ENCODE measurements around the gene ZNF735.
A peak's percentile ranks its signal among the peaks of the same experiment; 100 is the strongest.
"Not testable (repeated sequence)": the region's sequence is repeated elsewhere in the genome, so short reads cannot be mapped to it uniquely, and the experiment has no call there.

Gene ZNF735

DNA sequence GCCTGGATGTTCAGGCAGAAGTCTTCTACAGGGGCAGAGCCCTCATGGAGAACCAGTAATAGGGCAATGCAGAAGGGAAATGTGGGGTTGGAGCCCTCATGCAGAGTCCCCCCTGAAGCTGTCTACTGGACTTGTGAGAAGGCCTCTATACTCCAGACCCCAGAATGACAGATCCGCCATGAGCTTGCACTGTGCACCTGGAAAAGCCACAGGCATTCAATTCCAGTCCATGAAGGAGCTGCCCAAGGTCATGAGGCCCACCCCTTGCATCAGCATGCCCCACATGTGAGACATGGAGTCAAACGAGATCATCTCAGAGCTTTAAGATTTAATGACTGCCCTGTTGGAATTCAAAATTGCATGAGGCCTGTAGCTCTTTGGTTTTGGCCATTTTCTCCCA lies 16.4 kb downstream of the ZNF735 start:
- Histone ChIP-seq H3K4me3 (ENCODE audit: insufficient read length, low read depth) (no peak overlapping the region), H3K9me3 (ENCODE audit: insufficient read depth, low read length) (peaks cover 39% of the 10 kb centered on the region), H3K9ac (ENCODE audit: insufficient read length, low read depth) (no peak overlapping the region), H3K4me1 (ENCODE audit: insufficient read depth, insufficient read length) (no peaks in the 10 kb centered on the region), H3K36me3 (ENCODE audit: insufficient read depth, insufficient read length, low read length) (no peaks in the 10 kb centered on the region), H3K27me3 (ENCODE audit: insufficient read depth, insufficient read length) (no peaks in the 10 kb centered on the region)
- DNase-seq (ENCODE audit: low read depth, low spot score) = no peak
- no peak for TF ChIP-seq SUZ12 (IDR thresholded peaks at IDR 0.05; ENCODE audit: extremely low read depth, insufficient read depth, insufficient read length)

- H3K9ac ChIP-seq (ENCODE audit: insufficient read length, low read depth); H3K9me3 ChIP-seq (ENCODE audit: insufficient read depth, low read length); DNase-seq (ENCODE audit: low read depth, low spot score); H3K36me3 ChIP-seq (ENCODE audit: insufficient read depth, insufficient read length, low read length); H3K4me3 ChIP-seq (ENCODE audit: insufficient read length, low read depth); H3K4me1 ChIP-seq (ENCODE audit: insufficient read depth, insufficient read length); H3K27me3 ChIP-seq (ENCODE audit: insufficient read depth, insufficient read length): not testable (repeated sequence)
Measured at GRCh38 chr7:64228174-64228573, 21.2 kb downstream of the ZNF735 start, which contains the start of gene ZNF679. ZNF679 (plus strand) TSS chr7:64228474; CDS start chr7:64249118, 20,644 bp downstream.

DNA sequence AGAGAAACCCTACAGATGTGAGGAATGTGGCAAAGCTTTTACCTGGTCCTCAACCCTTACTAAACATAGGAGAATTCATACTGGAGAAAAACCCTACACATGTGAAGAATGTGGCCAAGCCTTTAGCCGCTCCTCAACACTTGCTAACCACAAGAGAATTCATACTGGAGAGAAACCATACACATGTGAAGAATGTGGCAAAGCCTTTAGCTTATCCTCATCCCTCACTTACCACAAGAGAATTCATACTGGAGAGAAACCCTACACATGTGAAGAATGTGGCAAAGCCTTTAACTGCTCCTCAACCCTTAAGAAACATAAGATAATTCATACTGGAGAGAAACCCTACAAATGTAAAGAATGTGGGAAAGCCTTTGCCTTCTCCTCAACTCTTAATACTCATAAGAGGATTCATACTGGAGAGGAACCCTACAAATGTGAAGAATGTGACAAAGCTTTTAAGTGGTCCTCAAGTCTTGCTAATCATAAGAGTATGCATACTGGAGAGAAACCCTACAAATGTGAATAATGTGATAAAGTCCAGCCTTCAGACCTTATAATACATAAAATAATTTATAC lies 59.4 kb downstream of the ZNF735 start:
- H3K9ac ChIP-seq (ENCODE audit: insufficient read length, low read depth) = no peak overlapping the region
- H3K9me3 ChIP-seq (ENCODE audit: insufficient read depth, low read length) = peaks cover 42% of the 10 kb centered on the region
- H3K4me3 ChIP-seq (ENCODE audit: insufficient read length, low read depth) = no peak overlapping the region
- no peaks in the 10 kb centered on the region for H3K27me3 ChIP-seq (ENCODE audit: insufficient read depth, insufficient read length)
- TF ChIP-seq ZNF274 (IDR thresholded peaks at IDR 0.05; ENCODE audit: low read depth, low read length) = peak; percentile 88
- no peak for TF ChIP-seq SUZ12 (IDR thresholded peaks at IDR 0.05; ENCODE audit: extremely low read depth, insufficient read depth, insufficient read length)
- no peak for TF ChIP-seq YY1 (IDR thresholded peaks at IDR 0.05; ENCODE audit: insufficient read depth, insufficient read length)
- DNase-seq (ENCODE audit: low read depth, low spot score) = no peak
- H3K36me3 ChIP-seq (ENCODE audit: insufficient read depth, insufficient read length, low read length) = no peaks in the 10 kb centered on the region
- H3K4me1 ChIP-seq (ENCODE audit: insufficient read depth, insufficient read length) = no peaks in the 10 kb centered on the region
